ENCODE measurements around the gene NUP93.

GRCh38 chr16:56701534-56701933 is 28.4 kb upstream of the NUP93 start:
- no peak for TF ChIP-seq CTCF (IDR thresholded peaks at IDR 0.05)
- no peak for TF ChIP-seq POLR2AphosphoS5 (IDR thresholded peaks at IDR 0.05)
- no peak for TF ChIP-seq POLR2A (IDR thresholded peaks at IDR 0.05)
